ES-I3 (cell line): ENCODE measurements around the gene SFMBT2.
"Not testable (repeated sequence)": the region's sequence is repeated elsewhere in the genome, so short reads cannot be mapped to it uniquely, and the experiment has no call there.

ENCODE experiments used
- H3K36me3 ChIP-seq: 2 replicates; pipeline ENCODE4 v1.6.1; 2013; ENCODE audit warnings: mild to moderate bottlenecking, low read length, control low read depth, moderate library complexity; ENCODE audit not compliant: insufficient read depth
- H3K4me1 ChIP-seq: 2 replicates; pipeline ENCODE4 v1.6.1; 2013; ENCODE audit warnings: mild to moderate bottlenecking, control low read depth, low read length; ENCODE audit not compliant: insufficient read depth
- H3K9ac ChIP-seq: 2 replicates; pipeline ENCODE4 v1.6.1; 2013; ENCODE audit warnings: low read depth, mild to moderate bottlenecking, low read length, moderate library complexity
- H3K9me3 ChIP-seq: 2 replicates; pipeline ENCODE4 v1.6.1; 2013; ENCODE audit warnings: mild to moderate bottlenecking, low read length, moderate library complexity; ENCODE audit not compliant: control insufficient read depth, insufficient read depth

Gene SFMBT2

DNA sequence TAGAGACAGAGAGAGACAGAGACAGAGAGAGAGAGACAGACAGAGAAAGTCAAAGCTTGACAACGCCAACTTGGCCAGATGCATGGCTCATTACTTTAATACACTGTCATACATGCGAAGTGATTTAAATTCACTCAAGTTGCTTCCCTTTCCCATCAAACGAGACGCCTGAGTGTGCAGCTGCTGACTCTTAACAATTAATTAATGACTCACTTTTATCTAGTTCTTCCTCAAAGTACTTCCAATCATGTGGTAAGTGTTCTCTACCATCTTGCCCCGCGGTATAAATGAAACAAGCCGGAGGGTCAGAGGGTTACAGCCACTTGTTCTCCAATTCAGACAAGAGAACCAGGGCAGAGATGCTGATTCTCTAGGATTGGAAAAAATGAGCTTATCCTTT is 90.8 kb downstream of the SFMBT2 start:
- Histone ChIP-seq H3K36me3 (no peaks in the 10 kb centered on the region), H3K9ac (no peak overlapping the region), H3K4me1 (no peaks in the 10 kb centered on the region), H3K9me3 (peaks cover 3% of the 10 kb centered on the region; the same call in 1 of the 2 replicates)

DNA sequence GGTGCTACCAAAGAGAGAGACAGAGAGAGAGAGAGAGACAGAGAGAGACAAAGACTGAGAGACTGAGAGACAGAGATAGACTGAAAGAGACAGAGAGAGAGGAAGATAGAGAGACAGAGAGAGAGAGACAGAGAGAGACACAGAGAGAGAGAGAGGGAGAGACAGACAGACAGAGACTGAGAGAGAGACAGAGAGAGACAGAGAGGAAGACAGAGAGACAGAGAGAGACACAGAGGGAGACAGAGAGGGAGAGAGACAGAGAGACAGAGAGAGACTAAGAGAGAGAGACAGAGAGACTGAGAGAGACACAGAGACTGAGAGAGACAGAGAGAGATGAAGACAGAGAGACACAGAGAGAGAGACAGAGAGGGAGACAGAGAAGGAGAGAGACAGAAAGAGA is 91.2 kb downstream of the SFMBT2 start:
- Histone ChIP-seq H3K9ac (no peak overlapping the region), H3K9me3 (peaks cover 3% of the 10 kb centered on the region; the same call in 1 of the 2 replicates), H3K36me3 (no peaks in the 10 kb centered on the region)

DNA sequence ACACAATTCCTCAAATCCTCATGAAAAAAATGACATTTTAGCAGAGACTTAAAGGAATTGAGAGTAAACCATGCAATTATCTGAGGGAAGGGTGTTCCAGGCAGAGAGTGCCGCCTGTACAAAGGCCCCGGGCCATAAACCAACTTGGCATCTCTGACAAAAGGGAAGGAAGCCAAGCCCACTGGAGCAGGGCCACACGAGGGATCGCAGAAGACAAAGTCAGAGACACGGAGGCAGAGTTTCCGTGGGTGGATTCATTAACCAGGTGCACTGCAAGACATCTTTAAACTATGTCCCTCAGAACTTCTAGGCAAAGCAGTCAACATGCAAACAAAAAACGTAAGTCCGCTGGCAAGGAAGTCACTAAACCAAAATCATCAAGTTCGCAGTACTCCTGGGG is 92.0 kb downstream of the SFMBT2 start:
- H3K36me3 ChIP-seq: no peaks in the 10 kb centered on the region
- H3K9me3 ChIP-seq: peaks cover 3% of the 10 kb centered on the region; the same call in 1 of the 2 replicates
- H3K9ac ChIP-seq: no peak overlapping the region
- no peaks in the 10 kb centered on the region for H3K4me1 ChIP-seq

More for the DNA sequence above, 91.2 kb downstream of the SFMBT2 start:
- H3K4me1 ChIP-seq: no peaks in the 10 kb centered on the region

DNA sequence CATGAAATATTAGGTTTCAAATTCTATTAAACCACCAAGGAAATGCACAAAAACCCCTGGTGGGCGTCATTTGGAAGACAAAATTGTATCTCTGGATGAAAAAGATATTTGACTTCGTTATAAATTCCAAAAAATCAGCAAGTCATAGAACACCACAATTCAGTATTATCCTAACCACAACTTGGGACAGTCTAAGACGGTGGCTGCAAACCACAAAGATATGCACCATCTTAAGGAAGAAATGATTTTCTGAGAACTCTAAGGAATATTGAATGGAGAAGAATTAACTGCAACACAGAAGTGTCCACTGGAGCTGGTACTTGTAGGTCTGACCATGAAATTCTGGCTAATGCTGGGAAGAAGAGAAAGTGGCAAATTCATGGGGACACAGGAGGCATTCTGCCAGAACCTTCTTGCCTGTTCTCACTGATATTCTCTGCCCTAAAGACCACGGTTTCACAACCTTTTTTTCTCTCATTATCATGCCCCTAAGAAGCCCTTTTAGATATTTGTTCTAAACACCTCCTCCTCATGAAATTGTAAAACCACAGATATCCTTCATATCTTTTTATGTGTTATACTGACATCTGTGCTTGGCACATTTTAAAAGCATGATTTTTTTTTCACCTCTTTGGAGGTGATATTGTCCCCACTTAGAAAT is 92.9 kb downstream of the SFMBT2 start:
- no peaks in the 10 kb centered on the region; the same call in 1 of the 2 replicates for H3K9me3 ChIP-seq
- no peaks in the 10 kb centered on the region for H3K4me1 ChIP-seq
- no peaks in the 10 kb centered on the region for H3K36me3 ChIP-seq
- H3K9ac ChIP-seq: no peak overlapping the region

DNA sequence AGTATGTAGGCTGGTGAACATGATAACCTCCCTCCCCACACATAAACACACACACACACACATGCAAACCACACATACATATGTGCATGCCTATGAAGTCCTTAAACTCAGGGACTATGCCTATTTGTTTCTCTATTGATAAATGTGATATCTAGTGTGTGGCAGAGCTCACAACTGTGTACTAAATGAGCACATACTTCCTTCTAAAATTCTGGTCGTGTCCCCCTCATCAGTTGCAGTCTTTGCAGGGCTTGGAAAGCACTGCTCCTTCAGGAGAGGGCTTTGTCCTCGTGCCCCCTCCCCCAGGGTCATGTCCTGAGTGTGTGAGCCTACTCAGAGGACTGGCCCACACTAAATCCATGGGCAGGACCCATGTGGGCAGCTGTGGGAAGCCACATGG is 94.0 kb downstream of the SFMBT2 start:
- Histone ChIP-seq H3K36me3 (no peaks in the 10 kb centered on the region), H3K9me3 (no peaks in the 10 kb centered on the region; the same call in 1 of the 2 replicates), H3K4me1 (no peaks in the 10 kb centered on the region), H3K9ac (no peak overlapping the region)

DNA sequence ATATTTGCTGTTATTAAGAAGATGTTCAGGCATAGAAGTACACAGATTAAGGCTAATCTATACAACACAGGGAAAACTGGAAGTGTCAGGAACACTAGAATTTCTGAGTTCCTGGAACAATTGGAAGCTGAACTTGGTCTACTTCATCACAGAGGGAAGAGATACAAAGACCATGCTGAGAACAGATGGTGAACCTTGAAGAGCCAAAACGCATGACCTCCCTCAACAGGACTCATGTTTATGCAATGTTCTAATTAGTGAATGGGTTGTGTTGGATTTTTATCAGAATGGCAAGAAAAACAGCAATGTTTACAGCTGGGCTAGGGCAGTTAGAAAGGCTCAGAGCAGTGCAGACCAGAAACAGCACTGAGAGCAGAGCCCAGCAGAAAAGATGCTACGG is 94.9 kb downstream of the SFMBT2 start:
- Histone ChIP-seq H3K9me3 (no peaks in the 10 kb centered on the region), H3K36me3 (no peaks in the 10 kb centered on the region), H3K4me1 (no peaks in the 10 kb centered on the region), H3K9ac (no peak overlapping the region)

DNA sequence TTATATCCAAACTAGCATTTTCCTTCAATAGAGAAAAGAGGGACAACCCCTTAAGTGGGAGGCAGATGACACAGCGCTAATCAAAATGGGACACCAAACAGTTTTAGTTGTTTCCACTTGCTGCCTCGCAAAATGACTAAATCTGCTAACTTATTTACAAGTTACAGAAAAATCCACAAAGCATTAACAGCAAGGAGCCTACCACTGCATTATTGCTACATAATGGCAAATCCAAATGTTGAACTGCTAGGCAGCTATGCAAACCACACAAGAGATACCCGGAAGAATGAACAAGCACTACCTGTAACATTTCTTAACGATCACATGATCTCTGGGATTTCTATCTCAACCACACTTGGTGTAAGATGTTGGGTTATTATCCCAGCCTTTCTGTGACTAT is 96.7 kb downstream of the SFMBT2 start:
- no peaks in the 10 kb centered on the region for H3K4me1 ChIP-seq
- no peaks in the 10 kb centered on the region for H3K36me3 ChIP-seq
- no peak overlapping the region for H3K9ac ChIP-seq
- no peaks in the 10 kb centered on the region for H3K9me3 ChIP-seq

DNA sequence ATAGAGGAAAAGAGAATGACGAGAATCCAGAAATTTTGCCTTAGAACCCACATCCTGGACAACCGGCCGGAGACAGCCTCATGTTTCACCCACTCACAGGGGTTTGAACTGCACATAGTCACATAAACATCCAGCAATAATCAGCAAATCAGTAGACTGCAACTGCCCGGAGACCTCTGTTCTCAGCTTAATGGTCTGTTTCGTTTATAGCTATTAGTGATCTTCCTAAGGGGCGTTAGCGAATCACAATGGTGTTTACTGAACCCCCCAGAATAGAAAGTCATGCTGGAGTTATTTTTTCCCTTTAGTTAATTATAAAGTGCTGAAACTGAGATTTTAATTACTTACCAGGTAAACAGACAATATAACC is 98.4 kb downstream of the SFMBT2 start:
- Histone ChIP-seq H3K9ac (no peak overlapping the region), H3K4me1 (no peaks in the 10 kb centered on the region), H3K36me3 (no peaks in the 10 kb centered on the region), H3K9me3 (peaks cover 2% of the 10 kb centered on the region; the same call in 1 of the 2 replicates)

DNA sequence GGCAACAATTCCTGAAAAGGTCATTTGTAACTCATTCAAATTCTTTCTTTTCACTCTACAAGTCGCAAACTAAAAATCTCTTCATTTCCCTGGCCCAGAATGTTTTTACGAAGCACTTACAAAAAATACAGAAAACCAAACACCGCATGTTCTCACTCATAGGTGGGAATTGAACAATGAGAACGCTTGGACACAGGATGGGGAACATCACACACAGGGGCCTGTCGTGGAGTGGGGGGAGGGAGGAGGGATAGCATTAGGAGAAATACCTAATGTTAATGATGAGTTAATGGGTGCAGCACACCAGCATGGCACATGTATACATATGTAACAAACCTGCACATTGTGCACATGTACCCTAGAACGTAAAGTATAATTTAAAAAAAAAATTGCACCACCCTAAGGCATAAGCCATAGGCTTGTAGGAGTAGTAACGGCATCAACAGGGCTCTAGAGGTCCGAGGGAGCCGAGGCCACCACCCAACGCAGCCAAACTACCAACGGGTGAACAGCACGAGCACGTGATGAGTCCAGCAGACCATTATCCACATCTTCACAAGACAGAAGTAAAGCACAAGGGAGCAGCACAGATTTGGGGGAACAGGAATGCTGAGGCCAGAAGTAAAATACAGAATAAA is 98.9 kb downstream of the SFMBT2 start:
- not testable (repeated sequence) for H3K4me1 ChIP-seq, H3K9me3 ChIP-seq, H3K36me3 ChIP-seq, H3K9ac ChIP-seq

DNA sequence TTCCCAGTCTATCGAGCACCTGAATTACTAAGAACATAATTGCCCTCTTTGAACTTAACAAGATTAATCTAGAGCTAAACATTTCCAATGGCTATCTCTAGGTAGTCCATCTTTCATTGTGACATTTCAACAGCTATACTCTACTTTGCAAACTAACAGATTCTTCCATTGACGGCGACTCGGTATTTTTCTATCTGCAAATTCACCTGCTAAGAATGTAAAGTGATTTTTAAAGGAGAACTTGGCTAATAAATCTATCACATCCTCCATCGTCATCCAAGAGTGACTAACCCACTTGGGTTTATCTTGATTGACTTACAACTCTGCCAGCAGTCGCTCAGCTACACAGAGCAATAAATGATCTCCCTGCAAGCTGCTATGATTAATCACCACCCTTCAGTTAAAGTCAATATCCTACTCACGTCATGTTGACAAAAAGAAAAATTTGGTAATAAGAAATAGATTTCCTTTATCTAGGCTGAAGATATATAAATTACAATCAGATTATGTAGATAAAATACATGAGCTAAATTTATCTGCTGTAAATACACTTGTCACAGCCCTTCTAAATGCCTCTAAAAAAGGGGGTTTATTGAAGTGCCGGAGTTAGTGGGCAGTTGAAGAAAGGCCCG is 99.5 kb downstream of the SFMBT2 start:
- Histone ChIP-seq H3K9me3 (peaks cover 2% of the 10 kb centered on the region; the same call in 1 of the 2 replicates), H3K36me3 (no peaks in the 10 kb centered on the region), H3K9ac (no peak overlapping the region), H3K4me1 (no peaks in the 10 kb centered on the region)

DNA sequence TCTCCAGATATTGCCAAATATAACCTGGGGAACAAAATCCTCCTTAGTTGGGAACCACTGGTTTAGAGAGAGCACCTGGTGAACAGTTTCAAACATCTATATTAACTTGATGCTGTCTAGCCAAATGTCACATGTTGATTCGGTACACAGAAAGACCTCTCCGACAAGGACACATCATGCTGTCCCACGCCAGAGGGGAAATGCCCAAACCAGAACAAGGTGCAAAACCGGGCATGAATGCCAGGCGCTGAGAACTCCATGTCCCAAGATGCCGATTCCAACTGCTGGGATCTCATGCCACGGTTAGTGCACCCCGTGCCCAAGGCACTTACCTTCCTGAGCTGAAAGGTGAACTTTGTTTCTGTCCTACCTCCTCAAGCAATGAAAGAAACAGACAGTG is 100.8 kb downstream of the SFMBT2 start:
- Histone ChIP-seq H3K9me3 (peaks cover 2% of the 10 kb centered on the region; the same call in 1 of the 2 replicates), H3K9ac (no peak overlapping the region), H3K36me3 (no peaks in the 10 kb centered on the region), H3K4me1 (no peaks in the 10 kb centered on the region)

DNA sequence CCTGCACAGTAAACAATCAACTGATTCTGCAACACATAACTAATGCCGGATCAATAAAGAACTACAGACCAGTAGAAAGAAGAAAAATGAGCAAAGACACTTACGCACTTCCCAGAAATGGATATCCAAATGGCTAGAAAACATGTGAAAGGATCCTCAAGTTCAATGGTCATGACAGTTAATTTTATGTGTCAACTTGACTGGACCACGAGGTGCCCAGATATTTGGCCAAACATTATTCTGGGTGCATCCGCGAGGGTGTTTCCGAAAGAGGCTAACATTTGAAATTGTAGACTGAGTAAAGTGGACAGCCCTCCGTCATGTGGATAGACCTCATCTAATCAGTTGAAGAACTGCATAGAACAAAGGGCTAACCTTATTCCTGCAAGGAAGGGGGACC is 102.0 kb downstream of the SFMBT2 start:
- no peak overlapping the region for H3K9ac ChIP-seq
- no peaks in the 10 kb centered on the region for H3K4me1 ChIP-seq
- peaks cover 2% of the 10 kb centered on the region; the same call in 1 of the 2 replicates for H3K9me3 ChIP-seq
- H3K36me3 ChIP-seq: no peaks in the 10 kb centered on the region

DNA sequence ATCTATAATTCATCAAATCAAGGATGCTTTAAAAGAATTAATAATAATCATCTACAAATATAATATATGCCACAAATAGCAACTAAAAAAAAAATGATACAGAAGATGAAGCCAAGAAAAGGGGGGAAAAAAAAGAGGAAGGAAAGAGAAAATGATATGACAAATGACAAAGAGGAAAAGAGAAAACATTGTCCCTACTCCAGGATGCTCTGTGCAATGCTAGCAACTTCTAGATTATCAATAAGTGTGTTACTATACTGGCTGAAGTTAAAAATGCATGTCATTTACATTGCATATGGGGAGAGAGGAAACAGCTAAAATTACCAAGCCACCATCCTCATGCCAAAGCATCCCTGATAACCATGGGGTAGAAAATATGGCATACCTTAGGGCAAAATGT is 104.2 kb downstream of the SFMBT2 start:
- peaks cover 2% of the 10 kb centered on the region; the same call in 1 of the 2 replicates for H3K9me3 ChIP-seq
- H3K4me1 ChIP-seq: 0 out of 2 replicates have a peak, but pooled peaks cover 8% of the 10 kb centered on the region
- H3K9ac ChIP-seq: no peak overlapping the region

DNA sequence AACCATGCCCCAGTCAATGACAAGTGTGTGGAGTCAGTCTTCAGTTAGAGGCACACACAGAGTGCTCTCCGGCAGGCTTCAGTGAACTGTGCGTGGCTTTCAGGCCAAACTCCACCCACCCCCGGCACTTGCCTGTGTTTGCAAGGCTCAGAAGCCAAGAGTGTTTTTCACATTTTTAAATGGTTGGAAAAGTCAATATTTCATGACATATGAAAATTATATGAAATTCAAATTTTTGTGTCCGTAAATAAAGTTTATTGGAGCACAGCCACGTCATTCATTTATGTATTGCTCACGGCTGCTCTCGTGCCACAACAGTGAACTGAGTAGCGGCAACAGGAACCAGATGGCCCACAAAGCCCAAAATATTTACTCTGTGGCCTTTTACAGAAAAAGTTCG is 104.7 kb downstream of the SFMBT2 start:
- Histone ChIP-seq H3K4me1 (0 out of 2 replicates have a peak, but pooled peaks cover 9% of the 10 kb centered on the region), H3K36me3 (no peaks in the 10 kb centered on the region), H3K9ac (no peak overlapping the region), H3K9me3 (peaks cover 2% of the 10 kb centered on the region; the same call in 1 of the 2 replicates)

More for the DNA sequence above, 104.2 kb downstream of the SFMBT2 start:
- no peaks in the 10 kb centered on the region for H3K36me3 ChIP-seq

DNA sequence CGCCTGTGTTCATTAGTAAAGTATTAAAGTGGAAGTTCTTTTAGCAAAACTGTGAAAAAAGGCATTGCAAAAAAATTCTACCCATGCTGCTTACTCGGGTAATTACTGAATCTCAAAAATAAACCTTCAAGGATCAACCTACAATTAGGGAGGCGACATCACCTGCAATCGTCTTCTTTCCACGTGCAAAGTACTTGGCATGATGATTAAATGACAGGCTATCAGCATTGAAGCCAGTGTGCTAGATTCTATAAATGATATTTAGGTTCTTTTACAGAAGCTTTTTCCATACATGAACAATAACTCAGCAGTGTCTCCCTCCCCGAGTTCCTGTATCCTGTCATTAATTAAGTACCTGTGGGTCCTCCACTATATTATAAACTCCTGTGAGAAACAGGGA is 105.8 kb downstream of the SFMBT2 start:
- Histone ChIP-seq H3K9me3 (peaks cover 2% of the 10 kb centered on the region; the same call in 1 of the 2 replicates), H3K36me3 (no peaks in the 10 kb centered on the region), H3K9ac (no peak overlapping the region), H3K4me1 (0 out of 2 replicates have a peak, but pooled peaks cover 9% of the 10 kb centered on the region)
